NCI-H146 (cell line): ENCODE measurements around the gene CARD16.
"Not testable (repeated sequence)": the region's sequence is repeated elsewhere in the genome, so short reads cannot be mapped to it uniquely, and the experiment has no call there.

ENCODE experiments used
- DNase-seq: peaks from one replicate; lab custom pipeline; 2025; lab: John Stamatoyannopoulos, UW

The CARD16 gene

GRCh38 chr11:105044557-105045524, at the start of gene CARD16:
CARD16 (minus strand) TSS chr11:105045335; CDS start chr11:105045297, 38 bp downstream.
- DNase-seq, result not testable (repeated sequence)

GRCh38 chr11:105092256-105093239, 47.4 kb upstream of the CARD16 start:
- no peak for DNase-seq

GRCh38 chr11:105081412-105082150, 36.4 kb upstream of the CARD16 start:
- DNase-seq, result no peak

GRCh38 chr11:105080171-105080906, 35.2 kb upstream of the CARD16 start:
- DNase-seq, result not testable (repeated sequence)

GRCh38 chr11:105078283-105078682, 33.1 kb upstream of the CARD16 start:
- no peak for DNase-seq

- not testable (repeated sequence) for DNase-seq
Observed at GRCh38 chr11:105077141-105077790, 32.1 kb upstream of the CARD16 start.

GRCh38 chr11:105074166-105074530, 29.0 kb upstream of the CARD16 start:
- no peak for DNase-seq

- DNase-seq, result no peak
Observed at GRCh38 chr11:105073456-105074165, 28.5 kb upstream of the CARD16 start.

- DNase-seq, result not testable (repeated sequence)
Observed at GRCh38 chr11:105072080-105072479, 26.9 kb upstream of the CARD16 start.

GRCh38 chr11:105071089-105071732, 26.1 kb upstream of the CARD16 start:
- no peak for DNase-seq

- DNase-seq, result no peak
Observed at GRCh38 chr11:105070306-105070705, 25.2 kb upstream of the CARD16 start.

GRCh38 chr11:105069749-105070148, 24.6 kb upstream of the CARD16 start:
- DNase-seq, result not testable (repeated sequence)

GRCh38 chr11:105063245-105063941, 18.3 kb upstream of the CARD16 start:
- DNase-seq, result not testable (repeated sequence)

- DNase-seq, result no peak
Observed at GRCh38 chr11:105057432-105057831, 12.3 kb upstream of the CARD16 start.

- no peak for DNase-seq
Observed at GRCh38 chr11:105056446-105056845, 11.3 kb upstream of the CARD16 start.

- DNase-seq, result no peak
Observed at GRCh38 chr11:105054723-105055493, 9.8 kb upstream of the CARD16 start.

GRCh38 chr11:105052487-105052886, 7.4 kb upstream of the CARD16 start:
- no peak for DNase-seq

- no peak for DNase-seq
Observed at GRCh38 chr11:105051559-105051958, 6.4 kb upstream of the CARD16 start.
